D721Med (cell line): ENCODE measurements around the gene AFMID.

Experiments
- DNase-seq: peaks from one replicate; pipeline ENCODE4 v3.0.0; 2011; ENCODE audit warnings: low spot score; ENCODE audit not compliant: insufficient read length
- FAIRE-seq: peaks from 2 replicates; lab custom pipeline; 2011; peaks lifted over from hg19 to GRCh38; lab: Jason Lieb, UNC
- CTCF ChIP-seq: IDR thresholded peaks from 2 replicates; pipeline ENCODE4 v1.5.1; 2012; ENCODE audit warnings: mild to moderate bottlenecking, control low read depth; ENCODE audit not compliant: insufficient read depth; ENCODE audit errors: missing control alignments

Gene AFMID

GRCh38 chr17:78185981-78186691 lies 1.0 kb upstream of the AFMID start:
- FAIRE-seq (no peak), DNase-seq (no peak)
- no peak for TF ChIP-seq CTCF

- no peak for DNase-seq
- no peak for FAIRE-seq
- TF ChIP-seq CTCF, result no peak
Observed at GRCh38 chr17:78196716-78197115, 9.6 kb downstream of the AFMID start.

- FAIRE-seq (no peak), DNase-seq (no peak)
- no peak for TF ChIP-seq CTCF
Observed at GRCh38 chr17:78197147-78197832, 10.1 kb downstream of the AFMID start.

- TF ChIP-seq CTCF, result no peak
- FAIRE-seq, result no peak
- DNase-seq, result no peak
Observed at GRCh38 chr17:78200451-78200850, 13.3 kb downstream of the AFMID start.

GRCh38 chr17:78202666-78203065 lies 15.5 kb downstream of the AFMID start:
- FAIRE-seq (no peak), DNase-seq (no peak)
- no peak for TF ChIP-seq CTCF

- no peak for FAIRE-seq
- no peak for DNase-seq
- TF ChIP-seq CTCF, result no peak
Observed at GRCh38 chr17:78204387-78205123, 17.4 kb downstream of the AFMID start.
